ENCODE measurements around the gene NLRP13. TPM values are rescaled to one million over a fixed set of nuclear protein-coding genes. Genes with fewer than 3 reads are reported as not detected.
"Not testable (repeated sequence)": the region's sequence is repeated elsewhere in the genome, so short reads cannot be mapped to it uniquely, and the experiment has no call there.

NLRP13 gene
- total RNA-seq, 4 donors from 2014 or later, result not detected

DNA sequence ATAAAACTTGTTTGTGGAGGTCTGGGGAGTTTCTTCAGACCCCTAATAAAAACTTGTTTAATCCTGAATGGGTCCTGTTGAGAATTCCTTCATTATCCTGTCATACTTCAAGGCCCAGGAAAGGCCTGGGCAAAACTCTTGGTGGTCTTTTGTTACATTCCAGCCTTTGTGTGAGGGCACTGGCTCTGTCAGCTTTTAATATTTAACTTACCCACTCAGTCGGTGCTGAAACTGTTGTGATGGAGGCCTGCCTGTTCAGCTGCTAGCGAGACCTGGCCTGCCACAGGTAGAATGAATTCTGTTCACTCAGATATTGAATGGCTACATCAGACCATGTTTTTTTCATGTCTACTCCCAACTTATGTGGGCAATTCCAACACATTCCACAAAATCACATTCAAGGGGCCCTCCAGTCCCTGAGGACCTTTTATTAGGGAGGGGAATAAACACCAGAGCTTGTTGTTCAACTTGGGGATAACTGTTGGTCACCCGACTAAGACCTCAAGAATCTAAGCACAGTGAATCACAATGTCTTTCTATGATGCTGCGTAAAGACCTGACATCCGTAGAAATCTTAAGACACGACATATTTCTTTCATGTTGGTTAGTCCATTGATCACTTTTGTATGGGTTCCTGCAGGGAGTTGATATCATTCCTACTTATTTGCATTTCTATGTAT lies 28.0 kb upstream of the NLRP13 start:
- no peaks in the 10 kb centered on the region for H3K36me3 ChIP-seq
- H3K4me3 ChIP-seq, result no peak overlapping the region
- no peak for DNase-seq
- intact Hi-C loops (cut with DNase I; ENCODE audit: low total_unique reads), result no loop called here
- no peaks in the 10 kb centered on the region for H3K4me1 ChIP-seq
- no peaks in the 10 kb centered on the region for H3K9me3 ChIP-seq
- in situ Hi-C loops (cut with MboI; ENCODE audit: low pct_ligation_motif_present in 1 of 4, low pct_unique_long_range_greater_than_20kb in 1 of 4, low sequenced_read_pairs in 3 of 4), result no loop called here
- TF ChIP-seq, protein P1, sequence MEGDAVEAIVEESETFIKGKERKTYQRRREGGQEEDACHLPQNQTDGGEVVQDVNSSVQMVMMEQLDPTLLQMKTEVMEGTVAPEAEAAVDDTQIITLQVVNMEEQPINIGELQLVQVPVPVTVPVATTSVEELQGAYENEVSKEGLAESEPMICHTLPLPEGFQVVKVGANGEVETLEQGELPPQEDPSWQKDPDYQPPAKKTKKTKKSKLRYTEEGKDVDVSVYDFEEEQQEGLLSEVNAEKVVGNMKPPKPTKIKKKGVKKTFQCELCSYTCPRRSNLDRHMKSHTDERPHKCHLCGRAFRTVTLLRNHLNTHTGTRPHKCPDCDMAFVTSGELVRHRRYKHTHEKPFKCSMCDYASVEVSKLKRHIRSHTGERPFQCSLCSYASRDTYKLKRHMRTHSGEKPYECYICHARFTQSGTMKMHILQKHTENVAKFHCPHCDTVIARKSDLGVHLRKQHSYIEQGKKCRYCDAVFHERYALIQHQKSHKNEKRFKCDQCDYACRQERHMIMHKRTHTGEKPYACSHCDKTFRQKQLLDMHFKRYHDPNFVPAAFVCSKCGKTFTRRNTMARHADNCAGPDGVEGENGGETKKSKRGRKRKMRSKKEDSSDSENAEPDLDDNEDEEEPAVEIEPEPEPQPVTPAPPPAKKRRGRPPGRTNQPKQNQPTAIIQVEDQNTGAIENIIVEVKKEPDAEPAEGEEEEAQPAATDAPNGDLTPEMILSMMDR (IDR thresholded peaks at IDR 0.05), result no peak
- TF ChIP-seq EP300 (IDR thresholded peaks at IDR 0.05; ENCODE audit: low read depth), result no peak
- TF ChIP-seq POLR2AphosphoS5 (IDR thresholded peaks at IDR 0.05), result no peak
- no peak for TF ChIP-seq POLR2A (IDR thresholded peaks at IDR 0.05)
- 81 to 87% methylated on average over 4 to 6 of the region's 6 CpGs for WGBS, 2 donors (ENCODE audit: low coverage in 1 of 2)
- H3K27me3 ChIP-seq, result no peaks in the 10 kb centered on the region
- no peak overlapping the region for H3K27ac ChIP-seq

DNA sequence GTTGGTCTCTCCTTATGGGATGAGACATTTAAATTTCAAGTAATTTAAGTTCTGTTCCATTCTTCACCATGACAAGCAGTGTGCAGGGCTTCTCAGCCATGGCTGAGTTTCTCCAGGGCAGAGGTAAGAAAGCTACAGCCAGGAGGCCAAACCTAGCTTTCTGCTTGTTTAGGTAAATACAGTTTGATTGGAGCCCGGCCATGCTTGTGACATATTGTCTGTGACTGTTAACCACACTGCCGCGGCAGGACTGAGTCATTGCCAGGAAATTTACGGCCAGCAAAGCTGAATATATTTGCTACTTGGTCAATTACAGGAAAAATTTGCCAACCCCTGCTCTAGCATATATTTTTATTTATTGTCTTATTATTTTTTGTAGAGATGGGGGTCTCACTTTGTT lies 26.2 kb upstream of the NLRP13 start:
- in situ Hi-C loops (cut with MboI; ENCODE audit: low pct_ligation_motif_present in 1 of 4, low pct_unique_long_range_greater_than_20kb in 1 of 4, low sequenced_read_pairs in 3 of 4) (no loop called here), intact Hi-C loops (cut with DNase I; ENCODE audit: low total_unique reads) (no loop called here)
- Histone ChIP-seq H3K27ac (no peak overlapping the region), H3K4me1 (no peaks in the 10 kb centered on the region), H3K4me3 (no peak overlapping the region), H3K9me3 (no peaks in the 10 kb centered on the region), H3K27me3 (no peaks in the 10 kb centered on the region), H3K36me3 (no peaks in the 10 kb centered on the region)
- no peak for TF ChIP-seq POLR2AphosphoS5 (IDR thresholded peaks at IDR 0.05)
- TF ChIP-seq, protein P1 (IDR thresholded peaks at IDR 0.05), result no peak
- no peak for TF ChIP-seq EP300 (IDR thresholded peaks at IDR 0.05; ENCODE audit: low read depth)
- TF ChIP-seq POLR2A (IDR thresholded peaks at IDR 0.05), result no peak
- DNase-seq, result no peak
- WGBS, 2 donors (ENCODE audit: low coverage in 1 of 2), result 27 to 37% methylated on average over 3 to 4 of the region's 4 CpGs

DNA sequence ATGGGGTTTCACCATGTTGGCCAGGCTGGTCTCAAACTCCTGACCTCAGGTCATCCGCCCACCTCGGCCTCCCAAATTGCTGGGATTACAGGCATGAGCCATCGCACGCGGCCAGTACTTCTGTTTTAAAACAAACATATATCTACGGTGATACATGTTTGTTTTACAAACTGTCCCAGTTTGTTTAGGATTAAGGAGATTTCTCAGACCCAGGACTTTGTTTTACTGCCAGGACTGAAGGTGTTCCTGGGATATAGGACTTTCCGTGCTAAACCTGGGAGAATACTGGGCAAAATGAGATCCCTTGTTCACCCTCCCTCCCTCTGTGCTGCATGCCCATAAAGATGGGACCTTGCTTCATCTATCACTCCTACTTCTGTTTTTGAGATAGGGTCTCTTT lies 24.3 kb upstream of the NLRP13 start:
- DNase-seq, result no peak

DNA sequence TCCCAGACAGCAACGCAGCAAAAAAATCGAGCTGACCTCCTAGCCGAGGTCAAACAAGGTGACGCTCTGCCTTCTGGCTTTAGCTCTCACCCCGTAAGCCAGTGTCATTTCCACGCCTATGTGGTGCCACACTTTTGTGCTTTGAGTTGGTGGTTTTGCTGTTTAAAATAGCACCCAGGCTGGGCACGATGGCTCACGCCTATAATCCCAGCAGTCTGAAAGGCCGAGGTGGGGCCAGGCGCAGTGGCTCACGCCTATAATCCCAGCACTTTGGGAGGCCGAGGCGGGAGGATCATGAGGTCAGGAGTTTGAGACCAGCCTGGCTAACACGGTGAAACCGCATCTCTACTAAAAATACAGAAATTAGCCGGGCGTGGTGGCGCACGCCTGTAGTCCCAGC lies 18.4 kb upstream of the NLRP13 start:
- H3K4me3 ChIP-seq; in situ Hi-C loops (cut with MboI; ENCODE audit: low pct_ligation_motif_present in 1 of 4, low pct_unique_long_range_greater_than_20kb in 1 of 4, low sequenced_read_pairs in 3 of 4); H3K9me3 ChIP-seq; H3K27ac ChIP-seq; DNase-seq; H3K36me3 ChIP-seq; H3K4me1 ChIP-seq; intact Hi-C loops (cut with DNase I; ENCODE audit: low total_unique reads); H3K27me3 ChIP-seq: not testable (repeated sequence)
- 84 to 90% methylated on average over 11 to 19 of the region's 19 CpGs for WGBS, 2 donors (ENCODE audit: low coverage in 1 of 2)

More for the DNA sequence above, 24.3 kb upstream of the NLRP13 start:
- intact Hi-C loops (cut with DNase I; ENCODE audit: low total_unique reads), result no loop called here
- Histone ChIP-seq H3K27me3 (no peaks in the 10 kb centered on the region), H3K4me1 (no peaks in the 10 kb centered on the region), H3K36me3 (no peaks in the 10 kb centered on the region), H3K9me3 (no peaks in the 10 kb centered on the region), H3K4me3 (no peak overlapping the region), H3K27ac (no peak overlapping the region)
- in situ Hi-C loops (cut with MboI; ENCODE audit: low pct_ligation_motif_present in 1 of 4, low pct_unique_long_range_greater_than_20kb in 1 of 4, low sequenced_read_pairs in 3 of 4), result no loop called here
- TF ChIP-seq POLR2AphosphoS5 (IDR thresholded peaks at IDR 0.05) (no peak), POLR2A (IDR thresholded peaks at IDR 0.05) (no peak), EP300 (IDR thresholded peaks at IDR 0.05; ENCODE audit: low read depth) (no peak)
- TF ChIP-seq, protein P1 (IDR thresholded peaks at IDR 0.05), result no peak
- WGBS, 2 donors (ENCODE audit: low coverage in 1 of 2), result 85 to 100% methylated on average over 2 to 7 of the region's 7 CpGs

DNA sequence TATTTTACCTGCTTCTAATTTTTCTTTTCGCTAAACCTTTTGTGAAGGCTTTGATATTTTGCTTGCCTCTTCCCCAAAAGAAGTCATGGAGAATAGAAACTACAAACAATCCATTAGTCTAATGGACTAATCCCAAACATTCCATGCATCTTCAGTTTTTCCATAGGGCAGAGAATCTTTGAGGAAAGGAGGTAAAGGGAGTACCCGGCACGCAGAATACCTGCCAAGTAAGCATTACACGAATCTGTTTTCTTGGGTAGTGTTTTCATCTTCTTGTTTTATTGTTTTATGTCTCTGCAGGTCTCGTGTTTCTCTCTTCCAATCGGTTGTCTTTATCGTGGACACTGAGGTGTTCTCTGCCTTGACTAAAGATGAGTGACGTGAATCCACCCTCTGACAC lies 15.4 kb upstream of the NLRP13 start, which contains the start of gene NLRP8:
TSS of gene NLRP8 (plus strand) at position 301 of the 400 bp plus-strand sequence.
- no peak within 1 kb of the TSS for H3K27ac ChIP-seq
- H3K27me3 ChIP-seq, result no peaks in the 10 kb centered on the region
- H3K9me3 ChIP-seq, result no peaks in the 10 kb centered on the region
- intact Hi-C loops (cut with DNase I; ENCODE audit: low total_unique reads), result no loop called here
- no peak within 1 kb of the TSS for H3K4me3 ChIP-seq
- TF ChIP-seq POLR2AphosphoS5 (IDR thresholded peaks at IDR 0.05) (no peak), EP300 (IDR thresholded peaks at IDR 0.05; ENCODE audit: low read depth) (no peak), POLR2A (IDR thresholded peaks at IDR 0.05) (no peak)
- TF ChIP-seq, protein P1 (IDR thresholded peaks at IDR 0.05), result no peak
- DNase-seq, result no peak
- no peaks in the 10 kb centered on the region for H3K36me3 ChIP-seq
- in situ Hi-C loops (cut with MboI; ENCODE audit: low pct_ligation_motif_present in 1 of 4, low pct_unique_long_range_greater_than_20kb in 1 of 4, low sequenced_read_pairs in 3 of 4), result no loop called here
- H3K4me1 ChIP-seq, result no peaks in the 10 kb centered on the region
- 75 to 81% methylated on average over 8 of the region's 8 CpGs for WGBS, 2 donors (ENCODE audit: low coverage in 1 of 2)

Data from transverse colon (tissue), 4 donors.